ENCODE data around the gene PCYT2.

The PCYT2 gene

DNA sequence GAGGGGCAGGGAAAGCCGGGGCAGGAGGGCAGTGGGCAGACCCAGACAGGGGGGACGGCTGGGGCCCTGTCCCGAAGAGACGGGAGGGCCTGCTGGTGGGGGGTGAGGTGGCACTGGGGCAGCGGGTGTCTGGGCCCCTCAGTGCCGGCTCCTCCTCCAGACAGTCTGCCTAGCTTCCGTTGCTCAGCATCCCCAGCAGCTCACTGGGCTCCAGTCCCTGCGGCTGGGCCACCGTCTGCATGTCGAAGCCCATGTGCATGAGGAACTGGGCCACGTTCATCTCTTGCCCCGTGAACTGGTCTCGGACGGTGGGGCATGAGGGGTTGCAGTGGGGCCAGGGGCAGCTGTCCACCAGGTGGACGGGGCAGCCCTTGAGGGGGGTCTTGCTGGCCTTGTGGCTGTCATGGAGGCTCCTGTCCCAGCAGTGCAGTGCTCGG is 41.6 kb upstream of the PCYT2 start:
- Histone ChIP-seq H3K9me3 (no peaks in the 10 kb centered on the region), H3K4me1 (no peaks in the 10 kb centered on the region), H3K4me3 (no peak overlapping the region), H3K36me3 (replicated peaks) (no peaks in the 10 kb centered on the region), H3K27me3 (ENCODE audit: low read depth) (no peaks in the 10 kb centered on the region)
- in situ Hi-C loops (cut with MboI; ENCODE audit: low sequenced_read_pairs) = no loop called here
- DNase-seq (ENCODE audit: low spot score in 2 of 2) = no peak

GRCh38 chr17:81951785-81952684 is 40.8 kb upstream of the PCYT2 start:
- in situ Hi-C loops (cut with MboI; ENCODE audit: low sequenced_read_pairs) = no loop called here
- Histone ChIP-seq H3K4me3 (no peak overlapping the region), H3K27me3 (ENCODE audit: low read depth) (no peaks in the 10 kb centered on the region), H3K9me3 (no peaks in the 10 kb centered on the region), H3K4me1 (no peaks in the 10 kb centered on the region), H3K36me3 (replicated peaks) (no peaks in the 10 kb centered on the region)
- DNase-seq (ENCODE audit: low spot score in 2 of 2) = no peak

- no peaks in the 10 kb centered on the region for H3K9me3 ChIP-seq
- no peaks in the 10 kb centered on the region for H3K4me1 ChIP-seq
- no peak overlapping the region for H3K4me3 ChIP-seq
- H3K36me3 ChIP-seq (replicated peaks) = no peaks in the 10 kb centered on the region
- no peaks in the 10 kb centered on the region for H3K27me3 ChIP-seq (ENCODE audit: low read depth)
- in situ Hi-C loops (cut with MboI; ENCODE audit: low sequenced_read_pairs) = no loop called here
- no peak for DNase-seq (ENCODE audit: low spot score in 2 of 2)
These were observed 39.3 kb upstream of the PCYT2 start for GRCh38 chr17:81950501-81950900.

- Histone ChIP-seq H3K4me3 (no peak overlapping the region), H3K4me1 (no peaks in the 10 kb centered on the region), H3K9me3 (no peaks in the 10 kb centered on the region), H3K36me3 (replicated peaks) (no peaks in the 10 kb centered on the region), H3K27me3 (ENCODE audit: low read depth) (no peaks in the 10 kb centered on the region)
- DNase-seq (ENCODE audit: low spot score in 2 of 2) = no peak
- in situ Hi-C loops (cut with MboI; ENCODE audit: low sequenced_read_pairs) = no loop called here
These were observed 37.6 kb upstream of the PCYT2 start for GRCh38 chr17:81948635-81949378.

DNA sequence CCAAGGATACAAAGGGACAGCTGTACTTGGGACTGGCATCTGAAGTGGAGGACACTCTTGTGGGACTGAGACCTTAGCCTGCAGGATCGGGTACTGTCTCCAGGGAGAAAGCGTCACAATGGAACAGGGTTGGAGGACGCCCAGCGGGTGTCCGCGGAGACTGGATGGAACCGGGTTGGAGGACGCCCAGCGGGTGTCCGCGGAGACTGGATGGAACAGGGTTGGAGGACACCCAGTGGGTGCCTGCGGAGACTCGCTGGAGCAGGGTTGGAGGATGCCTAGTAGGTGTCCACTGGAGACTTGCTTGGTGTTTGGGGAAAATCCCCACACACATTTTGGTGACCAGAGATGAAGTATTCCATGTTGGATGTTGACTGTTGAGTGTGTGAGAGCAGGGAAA is 36.0 kb upstream of the PCYT2 start, which contains the start of gene MYADML2:
Gene MYADML2 (minus strand): TSS at position 45 of the 400 bp plus-strand sequence. CDS start 5,492 bp downstream, outside the sequence.
- no peaks in the 10 kb centered on the region for H3K36me3 ChIP-seq (replicated peaks)
- in situ Hi-C loops (cut with MboI; ENCODE audit: low sequenced_read_pairs) = no loop called here

GRCh38 chr17:81944858-81945257 is 33.7 kb upstream of the PCYT2 start:
- no peak for DNase-seq (ENCODE audit: low spot score in 2 of 2)
- H3K4me3 ChIP-seq = no peak overlapping the region
- in situ Hi-C loops (cut with MboI; ENCODE audit: low sequenced_read_pairs) = no loop called here
- H3K36me3 ChIP-seq (replicated peaks) = no peaks in the 10 kb centered on the region
- H3K27me3 ChIP-seq (ENCODE audit: low read depth) = no peaks in the 10 kb centered on the region
- no peaks in the 10 kb centered on the region for H3K9me3 ChIP-seq
- no peaks in the 10 kb centered on the region for H3K4me1 ChIP-seq

More for the DNA sequence above, 36.0 kb upstream of the PCYT2 start, which contains the start of gene MYADML2:
- DNase-seq (ENCODE audit: low spot score in 2 of 2) = no peak
- H3K9me3 ChIP-seq = no peaks in the 10 kb centered on the region
- no peaks in the 10 kb centered on the region for H3K4me1 ChIP-seq
- H3K27me3 ChIP-seq (ENCODE audit: low read depth) = no peaks in the 10 kb centered on the region
- H3K4me3 ChIP-seq = no peak within 1 kb of the TSS

DNA sequence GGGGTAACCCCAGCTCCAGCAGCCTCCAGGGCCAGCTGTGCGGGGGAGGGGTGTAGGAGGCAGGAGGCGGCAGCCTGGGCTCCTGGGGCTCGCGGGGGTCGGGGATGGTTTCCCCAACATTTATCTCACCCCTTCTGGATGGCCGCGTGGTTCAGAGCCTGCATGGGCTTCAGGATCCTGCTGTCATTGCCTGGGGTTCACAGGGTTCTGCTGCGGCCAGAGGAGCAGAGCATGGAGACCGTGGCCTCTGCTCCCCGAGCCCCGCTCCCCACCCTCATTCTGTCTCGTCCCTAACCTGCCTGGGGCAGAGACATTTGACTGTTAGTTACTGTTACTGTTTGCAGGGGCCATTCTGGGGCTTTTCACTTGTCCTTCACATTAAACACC is 31.0 kb upstream of the PCYT2 start:
- in situ Hi-C loops (cut with MboI; ENCODE audit: low sequenced_read_pairs) = no loop called here

GRCh38 chr17:81941484-81942166 is 30.4 kb upstream of the PCYT2 start:
- Histone ChIP-seq H3K27me3 (ENCODE audit: low read depth) (no peaks in the 10 kb centered on the region), H3K4me3 (no peak overlapping the region), H3K36me3 (replicated peaks) (no peaks in the 10 kb centered on the region), H3K4me1 (peaks cover 5% of the 10 kb centered on the region; the same call in 1 of the 2 replicates), H3K9me3 (no peaks in the 10 kb centered on the region)
- in situ Hi-C loops (cut with MboI; ENCODE audit: low sequenced_read_pairs) = no loop called here
- DNase-seq (ENCODE audit: low spot score in 2 of 2) = no peak

More for the DNA sequence above, 31.0 kb upstream of the PCYT2 start:
- Histone ChIP-seq H3K4me3 (no peak overlapping the region), H3K27me3 (ENCODE audit: low read depth) (no peaks in the 10 kb centered on the region), H3K36me3 (replicated peaks) (no peaks in the 10 kb centered on the region), H3K9me3 (no peaks in the 10 kb centered on the region), H3K4me1 (peaks cover 5% of the 10 kb centered on the region; the same call in 1 of the 2 replicates)
- DNase-seq (ENCODE audit: low spot score in 2 of 2) = no peak

- H3K9me3 ChIP-seq = no peaks in the 10 kb centered on the region
- no peak for DNase-seq (ENCODE audit: low spot score in 2 of 2)
- H3K36me3 ChIP-seq (replicated peaks) = peaks cover 2% of the 10 kb centered on the region
- in situ Hi-C loops (cut with MboI; ENCODE audit: low sequenced_read_pairs) = no loop called here
- H3K4me3 ChIP-seq = no peak overlapping the region
- H3K27me3 ChIP-seq (ENCODE audit: low read depth) = no peaks in the 10 kb centered on the region
- peaks cover 6% of the 10 kb centered on the region for H3K4me1 ChIP-seq
These were observed 29.6 kb upstream of the PCYT2 start for GRCh38 chr17:81940538-81941483.

GRCh38 chr17:81939881-81940385 is 28.7 kb upstream of the PCYT2 start:
- H3K4me1 ChIP-seq = peaks cover 9% of the 10 kb centered on the region
- DNase-seq (ENCODE audit: low spot score in 2 of 2) = no peak
- in situ Hi-C loops (cut with MboI; ENCODE audit: low sequenced_read_pairs) = no loop called here

DNA sequence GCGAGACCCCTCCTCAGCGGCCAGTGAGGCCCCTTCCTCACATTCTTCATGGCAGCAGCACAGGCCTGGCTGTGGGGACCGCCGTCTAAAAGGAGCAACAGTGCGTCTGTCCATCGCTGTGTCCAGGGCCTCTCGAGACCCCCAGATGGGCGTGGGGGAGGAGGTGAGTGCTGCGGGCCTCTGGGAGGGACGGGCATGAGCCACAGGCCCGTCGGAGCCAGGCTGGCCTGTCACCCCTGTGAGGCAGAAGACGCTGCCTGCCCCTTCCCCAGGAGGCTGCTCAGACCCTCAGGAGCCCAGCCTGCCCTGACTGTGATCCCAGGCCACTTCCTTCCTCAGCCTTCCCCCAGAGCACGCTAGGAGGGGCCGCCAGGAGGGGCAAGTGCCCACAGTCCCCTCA is 28.0 kb upstream of the PCYT2 start:
- in situ Hi-C loops (cut with MboI; ENCODE audit: low sequenced_read_pairs) = no loop called here
- Histone ChIP-seq H3K27me3 (ENCODE audit: low read depth) (no peaks in the 10 kb centered on the region), H3K4me3 (no peak overlapping the region), H3K4me1 (peaks cover 9% of the 10 kb centered on the region), H3K9me3 (no peaks in the 10 kb centered on the region), H3K36me3 (replicated peaks) (peaks cover 18% of the 10 kb centered on the region)
- DNase-seq (ENCODE audit: low spot score in 2 of 2) = no peak

More at GRCh38 chr17:81939881-81940385, 28.7 kb upstream of the PCYT2 start:
- Histone ChIP-seq H3K4me3 (no peak overlapping the region), H3K9me3 (no peaks in the 10 kb centered on the region), H3K27me3 (ENCODE audit: low read depth) (no peaks in the 10 kb centered on the region), H3K36me3 (replicated peaks) (peaks cover 11% of the 10 kb centered on the region)

DNA sequence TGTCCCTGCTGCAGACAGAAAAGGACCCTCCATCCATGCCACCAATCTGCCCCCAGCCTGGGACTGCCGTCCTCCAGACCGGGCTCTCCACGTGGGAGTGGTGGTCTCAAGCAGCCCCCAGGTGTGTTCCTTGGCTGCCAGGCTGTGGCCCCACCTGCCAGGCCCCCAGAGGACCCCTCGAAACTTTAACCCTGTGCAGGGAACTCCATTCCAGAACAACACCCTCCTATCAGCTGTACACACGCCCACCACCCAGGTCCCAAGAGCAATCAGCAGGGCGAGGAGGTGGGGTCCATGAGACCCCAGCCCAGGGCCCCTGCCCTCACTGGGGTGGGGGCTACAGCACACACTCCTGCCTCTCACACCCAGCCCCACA is 24.5 kb upstream of the PCYT2 start:
- Histone ChIP-seq H3K27me3 (ENCODE audit: low read depth) (no peaks in the 10 kb centered on the region), H3K4me3 (peak overlapping the region; percentile 70), H3K4me1 (peaks cover 9% of the 10 kb centered on the region), H3K9me3 (no peaks in the 10 kb centered on the region), H3K36me3 (replicated peaks) (peaks cover 36% of the 10 kb centered on the region)
- in situ Hi-C loops (cut with MboI; ENCODE audit: low sequenced_read_pairs) = no loop called here
- DNase-seq (ENCODE audit: low spot score in 2 of 2) = no peak

Data from HAP-1 (cell line).